K562 (cell line): ENCODE measurements around the gene ARID3A. TPM values are rescaled to one million over a fixed set of nuclear protein-coding genes. Genes with fewer than 3 reads are reported as not detected.

Experiments
- C11orf30 ChIP-seq: fragments of 450-650 bp; IDR thresholded peaks from 2 replicates; pipeline ENCODE4 v1.6.1; 2016; ENCODE audit warnings: low read depth, mild to moderate bottlenecking
- CBX2 ChIP-seq: fragments of 200-600 bp; sonication (generic); IDR thresholded peaks from one replicate; pipeline ENCODE4 v1.6.1; 2012; ENCODE audit warnings: mild to moderate bottlenecking, low read length, inconsistent platforms; ENCODE audit not compliant: insufficient read depth, poor library complexity, severe bottlenecking
- CTBP1 ChIP-seq: fragments of 450-650 bp; IDR thresholded peaks from 2 replicates; pipeline ENCODE4 v1.6.1; 2016; ENCODE audit warnings: borderline replicate concordance
- DDX20 ChIP-seq: fragments of 450-650 bp; IDR thresholded peaks from 2 replicates; pipeline ENCODE4 v1.6.1; 2016; ENCODE audit warnings: missing genetic modification characterization, low read depth, mild to moderate bottlenecking, missing compliant biosample characterization, moderate library complexity
- ELF2 ChIP-seq: fragments of 250-450 bp; sonication (Bioruptor Pico); IDR thresholded peaks from 2 replicates; pipeline ENCODE4 v1.5.0; 2021; ENCODE audit warnings: mild to moderate bottlenecking
- FOXA3 ChIP-seq, 2 experiments: fragments of 450-650 bp in 1 of 2; sonication (generic) in 1 of 2; formaldehyde crosslinking; IDR thresholded peaks in 1 of 2; conservative IDR thresholded peaks in 1 of 2; 2 replicates each; pipeline versions ENCODE4 v1.4.0 to v1.8.0; 2020 to 2022; ENCODE audit warnings: mild to moderate bottlenecking in 2 of 2, missing genetic modification reagents in 1 of 2
- FOXK1 ChIP-seq: sonication (generic); formaldehyde crosslinking; IDR thresholded peaks from 2 replicates; pipeline ENCODE4 v1.8.0; 2022; ENCODE audit warnings: missing genetic modification reagents, mild to moderate bottlenecking, borderline replicate concordance
- GTF2F1 ChIP-seq: IDR thresholded peaks from 2 replicates; pipeline ENCODE4 v1.6.1; 2011; ENCODE audit warnings: low read depth, low read length, improper control_type of control experiment
- HNRNPLL ChIP-seq: fragments of 200-400 bp; formaldehyde crosslinking; IDR thresholded peaks from 2 replicates; pipeline ENCODE4 v1.6.1; 2017; ENCODE audit warnings: low read length, low read depth, mild to moderate bottlenecking; ENCODE audit not compliant: poor library complexity, severe bottlenecking
- MCM7 ChIP-seq, 2 experiments: fragments of 450-650 bp; IDR thresholded peaks; 2 replicates each; pipeline ENCODE4 v1.6.1; 2016 to 2018
- PRMT5 ChIP-seq: sonication (generic); formaldehyde crosslinking; IDR thresholded peaks from 2 replicates; pipeline ENCODE4 v1.5.0; 2020; ENCODE audit warnings: missing genetic modification reagents
- SIX5 ChIP-seq, 2 experiments: IDR thresholded peaks; 2 replicates each; pipeline ENCODE4 v1.6.1; 2011; ENCODE audit warnings: low read length in 2 of 2, borderline replicate concordance in 1 of 2, low read depth in 1 of 2, mild to moderate bottlenecking in 1 of 2, moderate library complexity in 1 of 2; ENCODE audit not compliant: insufficient read depth in 1 of 2
- SMAD1 ChIP-seq: fragments of 150-350 bp; IDR thresholded peaks from 2 replicates; pipeline ENCODE4 v1.6.1; 2014; ENCODE audit warnings: low read length, low read depth; ENCODE audit not compliant: partially characterized antibody
- TOE1 ChIP-seq, 2 experiments: fragments of 450-650 bp in 1 of 2; sonication (generic) in 1 of 2; formaldehyde crosslinking in 1 of 2; IDR thresholded peaks; 2 replicates each; pipeline versions ENCODE4 v1.7.1 to v1.8.0; 2016 to 2022; ENCODE audit warnings: borderline replicate concordance in 2 of 2, mild to moderate bottlenecking in 2 of 2, antibody characterized with exemption in 1 of 2, inconsistent platforms in 1 of 2, low read depth in 1 of 2, missing genetic modification reagents in 1 of 2, moderate library complexity in 1 of 2
- ZNF134 ChIP-seq: fragments of 250-450 bp; sonication (Bioruptor Pico); conservative IDR thresholded peaks from 2 replicates; pipeline ENCODE4 v1.4.0; 2020
- ZNF146 ChIP-seq: IDR thresholded peaks from one replicate; pipeline ENCODE4 v1.6.1; 2018; ENCODE audit warnings: missing compliant biosample characterization; ENCODE audit not compliant: unreplicated experiment
- polyA plus RNA-seq, 8 experiments: library from polyadenylated mRNA; depleted of rRNA in 4 of 8; stranded (reverse) in 5 of 8; unstranded in 3 of 8; fragments of >200 nt; fragmentation: Nextera tagmentation in 2 of 8; fragmentation: Illumina TruSeq in 1 of 8; extraction: Ambion mirVana in 2 of 8; extraction: Trizol in 1 of 8; gene quantifications; 2 replicates each; pipeline versions ENCODE4 v1.2.1 to v1.2.3, GENCODE V29; 2011 to 2014; ENCODE audit warnings: inconsistent platforms in 1 of 8, missing spikeins in 1 of 8
- total RNA-seq, 7 experiments: library from RNA; depleted of rRNA in 6 of 7; stranded (reverse); fragments of >200 nt in 6 of 7; fragmentation: Illumina TruSeq in 2 of 7; extraction: Trizol in 2 of 7; gene quantifications; 2 replicates each; pipeline versions ENCODE4 v1.2.1 to v1.2.3, GENCODE V29; 2011 to 2021; ENCODE audit warnings: low replicate concordance in 1 of 7
- TF ChIP-seq, protein P1 (sequence below): sonication (generic); formaldehyde crosslinking; IDR thresholded peaks from 2 replicates; pipeline ENCODE4 v1.8.1; 2023; ENCODE audit warnings: mild to moderate bottlenecking, missing genetic modification reagents
- TF ChIP-seq, protein P2 (sequence below): sonication (generic); formaldehyde crosslinking; IDR thresholded peaks from 2 replicates; pipeline ENCODE4 v1.8.0; 2022; ENCODE audit warnings: mild to moderate bottlenecking, missing genetic modification reagents
- TF ChIP-seq, protein P3 (sequence below): sonication (generic); formaldehyde crosslinking; IDR thresholded peaks from 2 replicates; pipeline ENCODE4 v1.8.1; 2023; ENCODE audit warnings: missing genetic modification reagents, mild to moderate bottlenecking, borderline replicate concordance
- TF ChIP-seq, protein P4 (sequence below): sonication (generic); formaldehyde crosslinking; IDR thresholded peaks from 2 replicates; pipeline ENCODE4 v1.8.0; 2022; ENCODE audit warnings: missing genetic modification reagents, mild to moderate bottlenecking, moderate library complexity, borderline replicate concordance

Gene ARID3A
- total and polyA plus RNA-seq, 9 of the 15 experiments (the other 6 are each of a cell fraction or from before 2014, with no cell fraction given): 1.4 to 118 (median 31.2) TPM

DNA sequence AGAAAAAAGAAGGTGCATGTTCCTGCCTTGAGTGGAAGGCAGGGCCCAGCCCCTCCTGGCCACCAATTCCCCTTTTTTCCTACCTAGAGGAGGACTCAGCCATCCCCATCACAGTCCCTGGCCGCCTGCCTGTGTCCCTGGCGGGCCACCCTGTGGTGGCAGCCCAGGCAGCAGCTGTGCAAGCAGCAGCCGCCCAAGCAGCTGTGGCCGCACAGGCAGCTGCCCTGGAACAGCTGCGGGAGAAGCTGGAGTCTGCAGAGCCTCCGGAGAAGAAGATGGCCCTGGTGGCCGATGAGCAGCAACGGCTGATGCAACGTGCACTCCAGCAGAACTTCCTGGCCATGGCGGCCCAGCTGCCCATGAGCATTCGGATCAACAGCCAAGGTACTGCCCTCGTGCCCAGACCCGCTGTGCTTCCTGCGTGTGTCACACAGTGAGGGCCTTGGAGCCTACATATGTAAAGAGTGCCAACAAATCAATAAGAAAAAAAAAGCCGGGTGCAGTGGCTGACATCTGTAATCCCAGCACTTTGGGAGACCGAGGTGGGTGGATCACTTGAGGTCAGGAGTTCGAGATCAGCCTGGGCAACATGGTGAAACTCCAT is 40.8 kb downstream of the ARID3A start (continued):
- TF ChIP-seq, protein P1, sequence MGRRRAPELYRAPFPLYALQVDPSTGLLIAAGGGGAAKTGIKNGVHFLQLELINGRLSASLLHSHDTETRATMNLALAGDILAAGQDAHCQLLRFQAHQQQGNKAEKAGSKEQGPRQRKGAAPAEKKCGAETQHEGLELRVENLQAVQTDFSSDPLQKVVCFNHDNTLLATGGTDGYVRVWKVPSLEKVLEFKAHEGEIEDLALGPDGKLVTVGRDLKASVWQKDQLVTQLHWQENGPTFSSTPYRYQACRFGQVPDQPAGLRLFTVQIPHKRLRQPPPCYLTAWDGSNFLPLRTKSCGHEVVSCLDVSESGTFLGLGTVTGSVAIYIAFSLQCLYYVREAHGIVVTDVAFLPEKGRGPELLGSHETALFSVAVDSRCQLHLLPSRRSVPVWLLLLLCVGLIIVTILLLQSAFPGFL: no peak
- TF ChIP-seq MCM7 (IDR thresholded peaks at IDR 0.05) (no peak), CBX2 (no peak), SMAD1 (no peak), C11orf30 (no peak), SIX5 (IDR thresholded peaks at IDR 0.05; ENCODE audit: borderline replicate concordance in 1 of 2, insufficient read depth in 1 of 2, low read depth in 1 of 2, low read length in 2 of 2) (no peak), ZNF134 (CRISPR knock-in tag) (no peak), FOXK1 (no peak), ELF2 (CRISPR knock-in tag) (no peak), HNRNPLL (no peak), CTBP1 (no peak), PRMT5 (CRISPR knock-in tag) (no peak), GTF2F1 (no peak), FOXA3 (CRISPR knock-in tag; conservative IDR thresholded peaks at IDR 0.05 in 1 of 2, IDR thresholded peaks at IDR 0.05 in 1 of 2) (no peak), DDX20 (tag) (no peak), ZNF146 (CRISPR knock-in tag) (no peak), TOE1 (IDR thresholded peaks at IDR 0.05; ENCODE audit: borderline replicate concordance) (no peak), TOE1 (CRISPR knock-in tag; IDR thresholded peaks at IDR 0.05; ENCODE audit: borderline replicate concordance, low read depth) (no peak)
- TF ChIP-seq, protein P2, sequence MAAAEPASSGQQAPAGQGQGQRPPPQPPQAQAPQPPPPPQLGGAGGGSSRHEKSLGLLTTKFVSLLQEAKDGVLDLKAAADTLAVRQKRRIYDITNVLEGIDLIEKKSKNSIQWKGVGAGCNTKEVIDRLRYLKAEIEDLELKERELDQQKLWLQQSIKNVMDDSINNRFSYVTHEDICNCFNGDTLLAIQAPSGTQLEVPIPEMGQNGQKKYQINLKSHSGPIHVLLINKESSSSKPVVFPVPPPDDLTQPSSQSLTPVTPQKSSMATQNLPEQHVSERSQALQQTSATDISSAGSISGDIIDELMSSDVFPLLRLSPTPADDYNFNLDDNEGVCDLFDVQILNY (CRISPR knock-in tag): no peak
- TF ChIP-seq, protein P3, sequence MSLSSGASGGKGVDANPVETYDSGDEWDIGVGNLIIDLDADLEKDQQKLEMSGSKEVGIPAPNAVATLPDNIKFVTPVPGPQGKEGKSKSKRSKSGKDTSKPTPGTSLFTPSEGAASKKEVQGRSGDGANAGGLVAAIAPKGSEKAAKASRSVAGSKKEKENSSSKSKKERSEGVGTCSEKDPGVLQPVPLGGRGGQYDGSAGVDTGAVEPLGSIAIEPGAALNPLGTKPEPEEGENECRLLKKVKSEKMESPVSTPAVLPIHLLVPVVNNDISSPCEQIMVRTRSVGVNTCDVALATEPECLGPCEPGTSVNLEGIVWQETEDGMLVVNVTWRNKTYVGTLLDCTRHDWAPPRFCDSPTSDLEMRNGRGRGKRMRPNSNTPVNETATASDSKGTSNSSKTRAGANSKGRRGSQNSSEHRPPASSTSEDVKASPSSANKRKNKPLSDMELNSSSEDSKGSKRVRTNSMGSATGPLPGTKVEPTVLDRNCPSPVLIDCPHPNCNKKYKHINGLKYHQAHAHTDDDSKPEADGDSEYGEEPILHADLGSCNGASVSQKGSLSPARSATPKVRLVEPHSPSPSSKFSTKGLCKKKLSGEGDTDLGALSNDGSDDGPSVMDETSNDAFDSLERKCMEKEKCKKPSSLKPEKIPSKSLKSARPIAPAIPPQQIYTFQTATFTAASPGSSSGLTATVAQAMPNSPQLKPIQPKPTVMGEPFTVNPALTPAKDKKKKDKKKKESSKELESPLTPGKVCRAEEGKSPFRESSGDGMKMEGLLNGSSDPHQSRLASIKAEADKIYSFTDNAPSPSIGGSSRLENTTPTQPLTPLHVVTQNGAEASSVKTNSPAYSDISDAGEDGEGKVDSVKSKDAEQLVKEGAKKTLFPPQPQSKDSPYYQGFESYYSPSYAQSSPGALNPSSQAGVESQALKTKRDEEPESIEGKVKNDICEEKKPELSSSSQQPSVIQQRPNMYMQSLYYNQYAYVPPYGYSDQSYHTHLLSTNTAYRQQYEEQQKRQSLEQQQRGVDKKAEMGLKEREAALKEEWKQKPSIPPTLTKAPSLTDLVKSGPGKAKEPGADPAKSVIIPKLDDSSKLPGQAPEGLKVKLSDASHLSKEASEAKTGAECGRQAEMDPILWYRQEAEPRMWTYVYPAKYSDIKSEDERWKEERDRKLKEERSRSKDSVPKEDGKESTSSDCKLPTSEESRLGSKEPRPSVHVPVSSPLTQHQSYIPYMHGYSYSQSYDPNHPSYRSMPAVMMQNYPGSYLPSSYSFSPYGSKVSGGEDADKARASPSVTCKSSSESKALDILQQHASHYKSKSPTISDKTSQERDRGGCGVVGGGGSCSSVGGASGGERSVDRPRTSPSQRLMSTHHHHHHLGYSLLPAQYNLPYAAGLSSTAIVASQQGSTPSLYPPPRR (CRISPR knock-in tag): no peak
- TF ChIP-seq, protein P4, sequence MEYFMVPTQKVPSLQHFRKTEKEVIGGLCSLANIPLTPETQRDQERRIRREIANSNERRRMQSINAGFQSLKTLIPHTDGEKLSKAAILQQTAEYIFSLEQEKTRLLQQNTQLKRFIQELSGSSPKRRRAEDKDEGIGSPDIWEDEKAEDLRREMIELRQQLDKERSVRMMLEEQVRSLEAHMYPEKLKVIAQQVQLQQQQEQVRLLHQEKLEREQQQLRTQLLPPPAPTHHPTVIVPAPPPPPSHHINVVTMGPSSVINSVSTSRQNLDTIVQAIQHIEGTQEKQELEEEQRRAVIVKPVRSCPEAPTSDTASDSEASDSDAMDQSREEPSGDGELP (CRISPR knock-in tag): peak; percentile 53; the same call in 1 of the 2 replicates
